Measurements from ENCODE around the gene MIOX. TPM values are rescaled to one million over a fixed set of nuclear protein-coding genes. Genes with fewer than 3 reads are reported as not detected.

Gene MIOX
- total and polyA plus RNA-seq, 10 of the 15 experiments (the other 5 are each of a cell fraction or from before 2014, with no cell fraction given) = 0.10 to 0.31 TPM; not detected in 8

GRCh38 chr22:50464451-50464850 lies 22.2 kb upstream of the MIOX start:
- no peaks in the 10 kb centered on the region for H4K20me1 ChIP-seq (ENCODE audit: control insufficient read depth, insufficient read depth)
- intact Hi-C loops (cut with micrococcal nuclease; ENCODE audit: unreplicated experiment) (no loop called here), in situ Hi-C loops (cut with MboI) (no loop called here)
- H3K79me2 ChIP-seq (ENCODE audit: control insufficient read depth, insufficient read depth, low read length) = peaks cover 8% of the 10 kb centered on the region
- CTCF ChIA-PET = no interaction called here
- peaks cover 7% of the 10 kb centered on the region for H3K4me1 ChIP-seq (ENCODE audit: control insufficient read depth, insufficient read depth, low read length)
- no peak overlapping the region for H3K27ac ChIP-seq (ENCODE audit: control insufficient read depth, insufficient read depth)
- H3K9me3 ChIP-seq (replicated peaks; ENCODE audit: control insufficient read depth, insufficient read depth, low read length) = no peaks in the 10 kb centered on the region
- ATAC-seq = no peak
- H3K4me3 ChIP-seq = no peak overlapping the region
- DNase-seq (ENCODE audit: low read depth, low spot score) = no peak
- H3K9ac ChIP-seq (ENCODE audit: control insufficient read depth, insufficient read depth, low read length) = no peak overlapping the region
- 89% methylated on average over 24 of the region's 24 CpGs for WGBS (ENCODE audit: insufficient coverage, insufficient replicate concordance, low lambda C conversion rate, missing lambda C conversion rate)
- no peak for TF ChIP-seq CBX3 (IDR thresholded peaks at IDR 0.05; ENCODE audit: borderline replicate concordance, low read depth)
- no peak for TF ChIP-seq NFYB (IDR thresholded peaks at IDR 0.05; ENCODE audit: insufficient read depth, low read depth, low read length)
- TF ChIP-seq SP1 (IDR thresholded peaks at IDR 0.05; ENCODE audit: low read depth, low read length) = no peak
- no peak for TF ChIP-seq ZNF274 (IDR thresholded peaks at IDR 0.05; ENCODE audit: insufficient read depth, insufficient read length)
- no peak for TF ChIP-seq ZBED1 (IDR thresholded peaks at IDR 0.05; ENCODE audit: borderline replicate concordance)
- TF ChIP-seq EED (IDR thresholded peaks at IDR 0.05; ENCODE audit: low read depth) = no peak
- TF ChIP-seq SRF (IDR thresholded peaks at IDR 0.05; ENCODE audit: low read depth in 2 of 2, low read length in 2 of 2) = no peak
- no peak for TF ChIP-seq ATF7 (IDR thresholded peaks at IDR 0.05; ENCODE audit: low read depth)
- TF ChIP-seq SUZ12 (IDR thresholded peaks at IDR 0.05; ENCODE audit: unreplicated experiment) = no peak
- no peak for TF ChIP-seq EP300 (IDR thresholded peaks at IDR 0.05; ENCODE audit: borderline replicate concordance in 1 of 2, control insufficient read depth in 1 of 2, low read depth in 2 of 2, low read length in 2 of 2)
- TF ChIP-seq IKZF2 (IDR thresholded peaks at IDR 0.05) = no peak
- TF ChIP-seq CREM (IDR thresholded peaks at IDR 0.05; ENCODE audit: low read depth) = no peak
- no peak for TF ChIP-seq BCLAF1 (IDR thresholded peaks at IDR 0.05)
- BruUV-seq (replicated peaks) = no TSS peak
- no peaks in the 10 kb centered on the region for H3K27me3 ChIP-seq (replicated peaks in 1 of 2; ENCODE audit: control insufficient read depth in 2 of 2, insufficient read depth in 2 of 2, low read length in 1 of 2)
- no peak overlapping the region for H2AFZ ChIP-seq (ENCODE audit: control insufficient read depth, low read depth, low read length)
- H3K4me2 ChIP-seq (ENCODE audit: control insufficient read depth, insufficient read depth) = no peak overlapping the region
- FAIRE-seq = no peak
- RAD21 ChIA-PET (ENCODE audit: unreplicated experiment) = no interaction called here
- POLR2A ChIA-PET = no interaction called here
- SMC1A ChIA-PET (ENCODE audit: uncharacterized antibody, unreplicated experiment) = no interaction called here
- H3K36me3 ChIP-seq (ENCODE audit: control insufficient read depth in 2 of 2, insufficient read depth in 2 of 2, low read length in 1 of 2) = peaks cover 11 to 58% of the 10 kb centered on the region in 2 experiments
